Activated T-cell treated with anti-CD3 and anti-CD28 coated beads for 24 hours (primary cell): ENCODE results near the gene PTPA.

ENCODE experiments used
- DNase-seq: peaks from one replicate; pipeline ENCODE4 v3.0.0-alpha.2; 2020; ENCODE audit warnings: low read depth

Gene PTPA

GRCh38 chr9:129138476-129139232, 27.4 kb downstream of the PTPA start:
- no peak for DNase-seq

- peak; percentile 72 for DNase-seq
Observed at GRCh38 chr9:129139233-129139992, 28.2 kb downstream of the PTPA start.

DNA sequence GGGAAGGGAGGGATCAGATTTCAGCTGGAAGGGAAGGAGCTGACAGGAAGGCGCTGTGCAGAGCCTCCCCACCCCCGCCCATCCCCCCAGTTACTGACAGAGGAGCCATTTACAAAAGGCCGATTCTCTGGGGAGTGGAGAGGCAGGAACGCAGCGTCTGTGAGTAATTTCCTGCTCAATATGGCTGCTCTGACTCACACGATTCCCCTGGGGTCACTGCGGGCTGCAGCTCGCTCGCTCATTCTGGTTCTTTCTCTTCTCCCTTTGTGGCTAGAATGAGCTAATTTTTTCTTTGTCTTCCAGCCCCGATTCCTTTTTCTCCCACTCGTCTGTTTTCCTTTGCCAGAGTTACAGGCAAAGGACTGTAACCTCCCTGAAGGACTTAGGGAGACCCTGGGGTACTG, 28.8 kb downstream of the PTPA start:
- DNase-seq: peak; percentile 76

DNA sequence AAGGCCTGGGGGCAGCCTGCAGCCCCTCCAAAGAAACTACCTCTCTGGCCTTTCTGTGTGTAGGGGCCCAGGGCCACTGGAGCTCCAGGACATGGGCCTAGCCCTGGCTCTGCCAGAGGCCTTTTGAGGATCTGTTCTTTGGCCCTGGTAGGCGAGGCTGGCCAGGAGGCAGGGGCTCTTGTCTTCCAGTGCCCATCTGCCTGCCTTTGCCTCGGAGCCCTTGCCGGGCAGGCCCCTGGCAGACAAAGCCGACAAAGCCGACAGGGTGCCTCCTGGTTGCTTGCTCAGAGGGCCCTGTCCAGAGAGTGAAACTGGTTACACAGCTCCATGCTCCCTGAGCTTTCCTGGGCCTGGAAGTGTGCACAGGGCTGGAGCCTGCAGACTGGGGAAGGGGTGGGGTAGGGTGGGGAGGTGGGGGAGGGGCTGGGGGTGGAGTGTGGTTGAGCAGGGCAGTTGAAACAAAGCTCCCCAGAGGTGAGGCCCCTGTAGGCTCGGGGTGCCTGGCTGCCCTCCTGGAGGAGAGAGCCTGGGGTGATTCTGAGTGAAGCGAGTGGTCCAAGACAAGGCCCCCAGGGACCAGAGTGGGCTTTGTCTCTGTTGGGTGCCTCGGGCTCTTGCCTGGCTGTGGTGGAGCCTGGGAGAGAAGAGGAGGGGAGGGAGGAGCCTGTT, 29.3 kb downstream of the PTPA start:
- no peak for DNase-seq

DNA sequence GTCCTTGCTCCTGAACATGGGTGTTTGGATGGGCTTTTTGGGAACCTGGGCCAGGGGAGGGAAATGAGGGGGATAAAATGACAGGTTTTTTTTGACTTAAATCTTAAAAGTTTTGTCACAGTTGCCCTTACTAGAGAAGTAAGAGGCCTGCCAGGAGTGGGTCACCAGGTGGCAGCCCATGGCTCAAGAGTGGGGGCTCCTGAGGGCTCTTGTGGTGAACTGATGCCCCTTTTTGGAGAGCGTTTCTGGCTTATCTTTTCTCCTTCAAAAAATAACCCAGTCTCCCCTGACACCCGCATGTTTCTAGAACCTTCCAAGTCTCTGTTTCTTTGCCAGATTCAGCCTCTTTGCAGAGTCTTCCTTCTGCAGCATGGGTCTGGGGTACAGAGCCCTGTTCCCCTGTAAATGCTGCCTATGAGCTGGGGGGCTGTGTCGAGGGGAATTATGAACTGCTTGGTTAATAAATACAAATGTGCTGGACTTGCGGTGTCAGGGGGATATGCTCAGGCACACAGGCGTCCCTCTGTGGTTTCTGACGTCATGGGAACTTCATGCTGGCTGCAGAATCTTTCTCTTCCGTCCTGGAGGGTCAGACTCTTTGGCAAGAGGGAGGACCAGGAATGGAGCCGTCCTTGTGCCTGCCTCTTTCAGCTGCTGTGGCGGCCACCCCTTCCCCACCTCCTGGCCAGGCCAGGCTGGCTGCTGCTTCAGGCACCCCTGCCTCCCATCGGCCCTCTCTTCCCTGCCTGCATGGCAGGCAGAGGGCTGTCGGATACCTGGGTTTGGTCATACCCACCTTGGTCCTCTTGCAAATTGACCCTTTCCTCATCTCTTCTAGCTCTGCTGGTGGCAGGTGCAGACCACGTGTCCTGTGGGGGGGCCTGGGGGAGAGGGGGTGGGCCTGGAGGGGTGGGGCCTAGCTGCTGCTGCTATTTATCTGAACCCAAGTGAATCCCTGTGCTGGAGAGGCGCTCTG, 30.1 kb downstream of the PTPA start:
- no peak for DNase-seq

DNA sequence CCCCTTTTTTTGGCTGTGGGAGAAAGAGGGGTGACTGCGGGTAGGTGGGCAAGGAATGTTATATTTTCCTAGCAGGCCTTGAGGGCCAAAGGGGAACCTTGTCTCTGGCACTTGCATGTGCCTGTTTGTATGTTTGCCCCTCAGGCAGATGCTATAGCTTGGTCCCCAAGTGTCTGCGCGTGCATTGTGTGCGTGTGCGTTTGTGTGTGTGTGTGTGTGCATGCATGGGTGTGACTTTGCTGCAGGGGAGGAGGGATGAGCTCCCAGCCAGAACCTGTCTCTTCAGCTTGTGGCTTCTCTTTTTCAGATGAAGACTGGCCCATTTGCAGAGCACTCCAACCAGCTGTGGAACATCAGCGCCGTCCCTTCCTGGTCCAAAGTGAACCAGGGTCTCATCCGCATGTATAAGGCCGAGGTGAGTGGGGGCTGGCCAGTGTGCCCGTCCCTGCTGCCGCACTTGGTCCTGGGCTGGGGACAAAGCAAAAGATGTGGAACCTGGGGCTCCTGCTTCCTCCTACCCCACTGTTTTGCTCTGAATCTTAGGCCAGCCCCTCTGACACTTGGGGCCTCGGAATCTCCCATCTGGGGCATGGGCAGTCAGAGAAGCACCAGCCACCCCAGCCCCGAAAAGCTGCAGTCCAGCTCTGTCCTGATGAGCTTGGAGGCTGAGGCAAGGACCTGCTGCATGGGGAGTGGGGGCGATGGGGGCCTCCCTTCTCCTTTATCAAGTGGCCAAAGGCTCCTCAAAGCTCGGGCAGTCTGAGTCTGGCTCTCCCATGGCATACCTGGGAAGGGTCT, 31.1 kb downstream of the PTPA start:
- DNase-seq: no peak

DNA sequence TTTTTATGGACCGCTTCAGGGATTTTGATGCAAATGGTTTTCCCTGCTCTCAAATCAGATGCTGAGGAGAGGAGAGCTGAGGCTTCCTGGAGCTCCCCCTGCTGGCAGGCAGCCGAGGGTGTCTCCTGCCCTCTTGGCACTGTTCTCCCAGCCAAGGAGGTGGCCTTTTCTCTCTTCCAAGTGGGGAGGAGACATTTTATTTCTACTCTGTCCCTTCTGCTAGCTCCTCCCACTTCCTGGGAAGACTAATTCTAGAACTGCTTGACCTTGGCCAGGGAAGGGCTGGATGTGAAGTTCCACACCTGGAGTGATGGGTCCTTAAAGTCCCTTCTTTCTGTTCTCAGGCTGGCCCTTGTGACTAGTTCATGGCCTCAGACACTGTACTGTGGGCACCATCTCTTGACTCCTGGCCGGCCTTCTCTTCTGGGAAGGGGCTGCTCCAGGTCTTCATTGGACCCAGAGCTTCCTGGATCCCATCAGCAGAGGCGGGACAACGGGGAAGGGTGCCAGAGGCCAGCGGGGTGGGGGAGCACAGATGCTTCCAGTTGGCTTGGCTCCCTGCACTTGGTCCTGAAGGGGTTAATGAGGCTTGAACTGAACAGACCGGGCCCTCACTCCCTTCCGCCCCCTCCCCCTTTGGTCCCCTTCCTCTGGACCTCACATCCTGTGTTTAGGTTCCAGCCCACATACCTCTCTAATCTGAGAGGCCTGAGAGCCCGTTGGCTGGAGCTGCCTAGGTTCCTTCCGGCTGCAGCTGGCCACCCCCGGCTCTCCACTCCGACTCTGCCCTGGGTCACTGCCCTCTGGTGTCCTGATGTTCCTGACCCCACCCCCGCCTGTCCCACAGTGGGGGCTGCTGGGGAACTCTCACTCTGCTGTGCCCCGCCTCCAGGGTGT, 32.1 kb downstream of the PTPA start:
- DNase-seq: peak; percentile 57

DNA sequence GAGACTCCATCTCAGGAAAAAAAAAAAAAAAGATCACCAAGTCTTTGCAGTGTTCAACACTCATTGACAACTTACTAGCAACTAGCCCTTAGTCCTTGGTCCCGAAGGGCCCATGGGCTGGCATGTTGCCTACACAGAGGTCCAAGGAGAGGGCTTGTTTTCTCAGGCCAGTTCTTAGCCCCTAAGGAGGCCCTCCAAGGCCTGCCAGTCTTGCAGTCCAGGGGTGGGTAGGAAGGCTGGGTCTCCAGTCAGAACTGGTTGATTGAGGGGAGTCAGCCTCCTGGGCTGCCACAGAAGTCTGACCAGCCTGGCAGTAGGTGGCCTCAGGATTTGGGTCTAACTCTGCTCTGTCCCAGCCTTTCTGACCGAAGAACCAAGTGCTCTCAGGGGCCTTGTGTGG, 34.1 kb downstream of the PTPA start:
- DNase-seq: no peak

GRCh38 chr9:129145841-129146292, 34.7 kb downstream of the PTPA start:
- no peak for DNase-seq

GRCh38 chr9:129146441-129146941, 35.3 kb downstream of the PTPA start:
- DNase-seq: no peak

- no peak for DNase-seq
Observed at GRCh38 chr9:129148463-129149204, 37.4 kb downstream of the PTPA start.

DNA sequence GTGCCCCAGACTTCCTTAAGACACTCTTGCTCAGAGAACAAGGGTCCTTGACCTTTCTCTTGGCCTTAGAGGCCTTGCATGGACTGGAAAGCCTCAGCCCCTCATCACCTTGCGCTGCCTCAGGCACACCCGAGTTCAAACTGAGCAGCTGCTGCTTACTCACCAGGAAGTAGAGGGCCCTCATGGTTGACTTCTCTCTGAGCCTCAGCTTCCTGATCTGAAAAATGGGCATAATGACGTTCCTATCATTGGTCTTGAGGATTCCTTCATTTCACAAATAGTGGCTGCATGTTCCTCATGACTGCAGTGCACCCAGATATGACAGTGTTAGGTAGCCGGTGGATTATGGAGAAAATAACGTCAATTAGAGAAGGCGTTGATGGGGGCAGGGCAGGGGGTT, 38.2 kb downstream of the PTPA start:
- no peak for DNase-seq

DNA sequence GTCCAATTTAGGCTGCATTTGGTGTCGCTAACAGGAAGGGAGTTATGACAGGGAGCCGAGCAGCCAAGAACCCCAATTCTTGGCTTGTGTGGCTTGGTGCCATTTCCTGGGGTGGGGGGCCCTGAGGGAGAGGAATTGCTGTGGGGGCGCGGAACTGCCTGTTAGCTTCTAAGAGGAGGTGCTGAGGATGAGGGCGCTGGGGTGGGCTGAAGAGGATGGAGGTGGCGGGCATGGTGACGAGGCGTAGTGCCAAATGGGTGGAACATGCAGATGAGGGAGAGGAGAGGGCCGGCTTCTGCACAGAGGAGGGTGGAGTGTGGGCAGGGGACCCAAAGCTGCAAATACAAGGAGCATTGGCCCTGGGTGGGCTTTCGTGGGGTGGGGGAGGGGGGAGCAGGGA, 38.9 kb downstream of the PTPA start:
- DNase-seq: no peak

DNA sequence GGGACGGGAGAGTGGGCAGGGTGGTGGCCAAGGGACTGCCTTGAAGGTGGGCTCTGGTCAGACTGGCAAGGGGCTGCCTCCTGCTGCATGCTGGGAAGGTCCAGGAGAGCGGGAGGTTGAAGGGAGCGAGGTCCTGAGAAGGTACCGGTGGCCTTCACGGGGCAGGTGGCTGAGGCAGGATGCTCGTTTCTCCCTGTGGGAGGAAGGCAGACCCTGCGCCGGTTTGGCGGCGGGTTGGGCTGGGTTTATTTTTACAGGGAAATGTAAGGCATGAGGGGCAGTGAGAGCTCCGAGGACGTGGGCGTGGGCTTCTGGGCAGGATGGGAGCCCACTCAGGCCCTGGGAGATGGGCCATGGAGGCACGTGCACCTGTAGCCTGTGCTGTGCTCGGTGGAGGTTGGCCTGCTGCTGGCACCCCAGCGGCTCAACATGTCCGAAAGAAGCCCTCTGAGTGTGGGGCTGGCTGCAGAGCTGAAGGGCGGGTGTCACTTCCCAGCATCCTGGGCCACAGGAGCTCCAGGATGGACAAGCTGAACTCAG, 39.5 kb downstream of the PTPA start:
- DNase-seq: no peak

- no peak for DNase-seq
Observed at GRCh38 chr9:129151469-129151868, 40.3 kb downstream of the PTPA start.

DNA sequence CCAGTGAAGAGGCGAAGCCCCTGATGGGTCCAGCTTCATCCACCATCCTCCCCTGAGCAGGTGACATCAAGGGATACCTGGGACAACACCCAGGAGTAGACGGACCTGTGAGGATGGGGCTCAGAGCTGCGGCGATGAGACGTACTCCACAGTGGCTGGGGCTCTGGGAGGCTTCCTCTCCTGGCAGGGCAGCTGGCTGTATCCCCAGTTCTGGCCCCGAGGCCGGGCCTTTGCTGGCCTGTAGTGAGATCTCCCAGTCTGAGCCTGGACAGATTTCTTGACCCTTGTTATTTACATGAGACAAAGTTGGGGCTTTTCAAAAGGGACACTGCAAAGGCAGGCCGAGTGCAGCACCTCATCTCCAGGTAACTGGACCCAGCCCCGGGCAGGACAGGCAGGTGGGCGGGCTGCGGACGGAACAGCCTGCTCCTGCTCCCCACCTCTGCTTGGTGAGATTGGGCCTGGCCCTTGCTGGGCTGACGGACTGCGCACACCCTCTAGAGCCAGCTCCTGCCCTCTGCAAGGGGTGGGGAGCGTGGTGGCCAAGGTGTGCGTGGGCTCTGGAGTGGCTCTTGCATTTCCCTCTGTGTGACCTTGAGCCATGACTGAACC, 43.8 kb downstream of the PTPA start:
- no peak for DNase-seq

DNA sequence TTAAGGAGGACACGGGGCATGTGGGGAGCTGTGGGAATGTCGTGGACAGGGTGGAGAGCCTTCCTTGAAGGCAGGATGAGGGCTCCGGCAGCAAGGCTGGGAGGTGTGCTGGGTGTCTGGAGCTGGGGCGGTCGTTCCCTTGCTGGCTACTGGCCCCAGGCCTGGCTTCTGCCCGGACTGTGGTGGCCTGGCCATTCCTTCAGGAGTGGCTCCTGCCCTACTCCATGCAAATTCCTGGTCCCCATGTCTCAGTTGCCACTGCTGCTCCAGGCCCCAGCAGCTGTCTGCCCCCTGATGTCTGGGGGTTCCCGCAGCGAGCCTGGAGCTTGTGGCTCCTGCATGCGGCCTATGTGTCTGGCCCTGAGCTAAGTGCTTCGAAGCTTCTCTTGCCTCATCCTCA, 44.9 kb downstream of the PTPA start:
- DNase-seq: no peak
